AG09309 (cell line): ENCODE results near the gene ASCC3.

ENCODE experiments used
- DNase-seq: peaks from one replicate; pipeline ENCODE4 v3.0.0-alpha.2; 2010; ENCODE audit warnings: low read depth
- H3K4me3 ChIP-seq: 2 replicates; pipeline ENCODE4 v1.5.1; 2011; ENCODE audit warnings: mild to moderate bottlenecking, low read depth, low read length, moderate library complexity; ENCODE audit not compliant: control insufficient read depth
- TF ChIP-seq, protein P1 (sequence below): IDR thresholded peaks from 2 replicates; pipeline ENCODE4 v1.5.1; 2011; ENCODE audit warnings: mild to moderate bottlenecking, low read depth, low read length, inconsistent platforms; ENCODE audit not compliant: insufficient read depth, control insufficient read depth; ENCODE audit errors: missing control alignments

Gene ASCC3

DNA sequence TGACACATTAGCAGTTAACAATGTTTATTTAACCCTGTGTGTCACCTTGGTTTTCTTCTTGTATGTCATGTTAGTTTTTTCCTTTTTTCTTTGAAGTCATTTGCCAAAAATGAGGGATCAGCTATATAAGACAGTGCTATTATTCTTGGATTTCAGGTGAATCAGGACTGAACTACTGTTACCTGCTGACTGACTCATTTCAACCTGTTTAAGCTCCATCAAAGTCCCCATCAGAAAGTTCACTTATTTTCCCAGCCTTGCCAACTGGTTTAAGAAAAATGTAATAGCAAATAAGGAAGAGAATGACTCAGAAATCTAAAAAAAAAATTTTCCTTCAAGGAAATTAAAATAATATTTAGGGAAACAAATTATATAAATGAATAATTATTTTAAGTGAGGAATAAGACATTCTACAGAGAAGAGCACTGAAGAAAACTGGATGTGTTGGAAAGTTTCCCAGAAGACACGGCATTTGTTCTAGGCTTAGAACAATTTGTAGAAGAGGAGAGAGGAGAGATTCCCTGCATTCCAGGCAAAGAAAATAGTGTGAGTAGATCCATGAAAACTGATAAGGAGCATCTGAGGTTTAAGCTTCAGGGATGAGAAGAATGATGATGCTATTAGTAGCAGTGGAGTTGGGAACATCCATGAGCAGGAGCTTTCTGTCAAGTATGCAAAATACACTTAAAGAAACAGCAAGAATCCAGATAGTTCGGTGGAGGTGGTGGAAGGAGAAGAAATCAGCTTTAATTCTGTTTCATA, 331.5 kb downstream of the ASCC3 start:
- TF ChIP-seq, protein P1, sequence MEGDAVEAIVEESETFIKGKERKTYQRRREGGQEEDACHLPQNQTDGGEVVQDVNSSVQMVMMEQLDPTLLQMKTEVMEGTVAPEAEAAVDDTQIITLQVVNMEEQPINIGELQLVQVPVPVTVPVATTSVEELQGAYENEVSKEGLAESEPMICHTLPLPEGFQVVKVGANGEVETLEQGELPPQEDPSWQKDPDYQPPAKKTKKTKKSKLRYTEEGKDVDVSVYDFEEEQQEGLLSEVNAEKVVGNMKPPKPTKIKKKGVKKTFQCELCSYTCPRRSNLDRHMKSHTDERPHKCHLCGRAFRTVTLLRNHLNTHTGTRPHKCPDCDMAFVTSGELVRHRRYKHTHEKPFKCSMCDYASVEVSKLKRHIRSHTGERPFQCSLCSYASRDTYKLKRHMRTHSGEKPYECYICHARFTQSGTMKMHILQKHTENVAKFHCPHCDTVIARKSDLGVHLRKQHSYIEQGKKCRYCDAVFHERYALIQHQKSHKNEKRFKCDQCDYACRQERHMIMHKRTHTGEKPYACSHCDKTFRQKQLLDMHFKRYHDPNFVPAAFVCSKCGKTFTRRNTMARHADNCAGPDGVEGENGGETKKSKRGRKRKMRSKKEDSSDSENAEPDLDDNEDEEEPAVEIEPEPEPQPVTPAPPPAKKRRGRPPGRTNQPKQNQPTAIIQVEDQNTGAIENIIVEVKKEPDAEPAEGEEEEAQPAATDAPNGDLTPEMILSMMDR = no peak
- DNase-seq = peak; percentile 23
- H3K4me3 ChIP-seq = no peak overlapping the region

- TF ChIP-seq, protein P1 = no peak
- no peak overlapping the region for H3K4me3 ChIP-seq
- DNase-seq = no peak
These were observed 343.0 kb downstream of the ASCC3 start for GRCh38 chr6:100538086-100538485.

DNA sequence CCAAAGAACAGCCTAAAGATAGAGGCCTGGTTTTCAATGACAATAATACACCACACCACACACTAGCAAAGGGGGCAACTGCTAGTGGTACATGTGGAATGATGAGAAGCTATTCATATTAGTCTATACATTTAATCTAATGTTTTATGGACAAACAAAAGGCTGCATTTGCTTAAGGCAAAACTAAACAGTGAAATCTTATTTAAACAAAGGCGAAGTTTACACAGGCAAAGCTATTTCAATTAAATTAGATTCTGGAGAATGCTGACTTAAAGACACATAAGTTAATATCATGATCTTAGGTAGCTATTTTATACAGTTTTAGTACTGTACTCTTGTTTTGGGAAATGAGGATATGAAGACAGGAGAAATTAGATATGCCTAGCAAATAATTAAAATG, 362.5 kb downstream of the ASCC3 start:
- TF ChIP-seq, protein P1 = no peak

GRCh38 chr6:100517633-100518032, 363.5 kb downstream of the ASCC3 start:
- TF ChIP-seq, protein P1 = no peak
- H3K4me3 ChIP-seq = no peak overlapping the region
- DNase-seq = no peak

More for the DNA sequence above, 362.5 kb downstream of the ASCC3 start:
- H3K4me3 ChIP-seq = no peak overlapping the region
- no peak for DNase-seq

DNA sequence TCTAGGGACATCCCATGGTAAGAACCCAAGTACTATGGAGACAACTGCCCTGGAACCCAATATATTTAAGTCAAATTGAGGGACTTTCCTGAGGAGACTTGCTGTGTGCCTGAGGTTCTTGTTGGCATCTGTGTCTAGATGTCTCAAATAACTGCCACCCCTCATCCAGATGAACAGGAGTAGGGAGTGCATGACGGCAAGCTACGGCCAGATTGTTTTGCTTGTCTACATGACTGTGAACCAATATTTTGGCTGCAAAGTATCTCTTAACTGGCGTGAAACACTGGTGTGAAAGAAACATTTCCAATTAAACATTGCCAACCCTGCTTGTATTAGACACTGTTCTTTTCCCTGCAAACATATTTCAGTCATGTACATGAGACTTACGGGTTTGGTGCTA, 364.0 kb downstream of the ASCC3 start:
- H3K4me3 ChIP-seq = no peak overlapping the region
- TF ChIP-seq, protein P1 = no peak
- no peak for DNase-seq

GRCh38 chr6:100514660-100515059, 366.5 kb downstream of the ASCC3 start:
- no peak for DNase-seq

More at GRCh38 chr6:100514660-100515059, 366.5 kb downstream of the ASCC3 start:
- TF ChIP-seq, protein P1 = no peak
- H3K4me3 ChIP-seq = no peak overlapping the region
